ENCODE results near the gene RAB11FIP3.

Gene RAB11FIP3

DNA sequence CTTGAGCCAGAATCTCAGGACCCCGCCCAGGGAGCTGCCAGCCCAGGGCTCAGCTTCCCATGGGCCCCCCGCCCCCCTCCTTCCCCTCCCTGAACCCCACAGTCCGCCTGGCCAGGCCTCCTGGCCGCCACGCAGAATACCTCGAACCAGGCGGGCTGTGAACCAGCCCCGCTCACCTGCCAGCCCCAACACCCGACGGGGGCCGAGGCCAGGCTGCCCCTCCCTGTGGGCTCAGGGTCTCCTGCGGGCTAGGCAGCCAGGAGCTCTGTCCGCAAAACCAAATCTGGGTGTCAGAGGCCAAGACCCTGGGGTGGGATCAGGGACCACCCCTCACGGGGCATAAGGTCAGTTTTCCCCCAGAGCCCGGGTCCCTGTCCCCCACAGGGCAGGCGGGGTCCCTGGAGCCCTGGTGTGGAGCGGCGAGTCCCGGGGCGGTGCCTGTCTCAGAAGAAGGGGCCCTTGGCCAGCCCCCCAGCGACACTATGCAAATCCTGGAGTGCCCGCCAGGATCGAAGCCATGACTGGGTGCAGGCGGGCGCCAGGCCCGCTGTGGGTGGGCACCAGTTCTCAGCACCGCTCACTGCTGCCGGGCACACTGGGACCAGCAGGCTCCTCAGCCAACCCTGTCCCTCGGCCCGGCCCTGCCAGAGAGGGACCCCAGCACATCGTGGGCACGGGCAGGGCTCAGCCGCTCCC, 128.3 kb downstream of the RAB11FIP3 start:
- DNase-seq (ENCODE audit: low read depth, low spot score), result no peak

DNA sequence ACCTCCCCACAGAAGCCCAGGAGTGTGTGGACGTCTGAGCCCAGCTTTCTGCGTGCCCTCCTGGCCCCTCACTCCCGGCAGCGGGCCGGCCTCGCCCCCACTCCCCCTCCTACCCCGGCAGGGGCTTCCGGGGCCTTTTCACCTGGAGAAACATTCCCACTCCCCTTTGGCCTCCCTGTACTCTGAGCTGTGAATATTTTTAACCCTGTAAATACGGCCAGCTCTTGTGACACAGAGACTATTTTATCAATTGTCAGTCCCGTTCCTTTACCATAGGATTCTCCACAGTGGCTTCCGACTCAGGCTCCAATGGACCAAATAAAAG, 128.8 kb downstream of the RAB11FIP3 start:
- no peak for DNase-seq (ENCODE audit: low read depth, low spot score)

DNA sequence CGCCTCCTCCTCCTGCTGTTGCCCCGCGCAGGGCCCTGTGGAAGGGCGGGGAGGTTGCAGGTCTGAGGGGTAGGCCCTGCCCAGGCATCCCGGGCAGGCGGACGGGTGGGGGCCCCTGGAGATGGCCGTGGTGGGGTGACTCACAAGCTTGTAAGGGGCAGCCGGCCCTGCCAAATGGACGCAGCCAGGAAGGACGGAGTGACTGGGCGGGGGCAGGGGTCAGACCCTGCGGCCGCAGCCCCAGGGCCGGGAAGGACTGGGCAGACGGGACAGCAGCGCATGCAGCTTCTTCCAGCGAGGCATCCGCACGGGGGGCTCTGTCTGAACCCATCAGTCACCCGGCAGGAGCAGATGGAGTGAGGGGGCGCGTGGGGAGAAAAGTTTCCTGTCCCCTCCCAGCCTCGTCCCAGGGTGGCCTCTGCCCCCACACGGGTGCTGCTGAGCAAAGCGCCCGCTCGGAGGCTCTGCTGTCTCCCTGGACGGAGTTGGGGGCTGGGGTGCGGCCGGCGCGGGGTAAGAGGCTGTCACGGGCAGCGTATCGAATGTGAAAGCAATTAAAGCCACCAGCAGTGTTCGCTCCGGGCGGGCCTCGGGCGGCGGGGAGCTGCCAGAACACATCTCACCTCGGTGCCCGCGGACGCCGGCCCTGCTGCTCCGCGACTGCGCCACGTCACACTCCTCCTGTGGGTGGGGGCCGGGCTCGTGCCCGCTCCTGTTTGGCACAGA, 129.4 kb downstream of the RAB11FIP3 start:
- DNase-seq (ENCODE audit: low read depth, low spot score), result no peak

GRCh38 chr16:555528-556473, 130.4 kb downstream of the RAB11FIP3 start:
- no peak for DNase-seq (ENCODE audit: low read depth, low spot score)

GRCh38 chr16:556474-557173, 131.2 kb downstream of the RAB11FIP3 start:
- no peak for DNase-seq (ENCODE audit: low read depth, low spot score)

GRCh38 chr16:557463-558297, 132.2 kb downstream of the RAB11FIP3 start:
- no peak for DNase-seq (ENCODE audit: low read depth, low spot score)

DNA sequence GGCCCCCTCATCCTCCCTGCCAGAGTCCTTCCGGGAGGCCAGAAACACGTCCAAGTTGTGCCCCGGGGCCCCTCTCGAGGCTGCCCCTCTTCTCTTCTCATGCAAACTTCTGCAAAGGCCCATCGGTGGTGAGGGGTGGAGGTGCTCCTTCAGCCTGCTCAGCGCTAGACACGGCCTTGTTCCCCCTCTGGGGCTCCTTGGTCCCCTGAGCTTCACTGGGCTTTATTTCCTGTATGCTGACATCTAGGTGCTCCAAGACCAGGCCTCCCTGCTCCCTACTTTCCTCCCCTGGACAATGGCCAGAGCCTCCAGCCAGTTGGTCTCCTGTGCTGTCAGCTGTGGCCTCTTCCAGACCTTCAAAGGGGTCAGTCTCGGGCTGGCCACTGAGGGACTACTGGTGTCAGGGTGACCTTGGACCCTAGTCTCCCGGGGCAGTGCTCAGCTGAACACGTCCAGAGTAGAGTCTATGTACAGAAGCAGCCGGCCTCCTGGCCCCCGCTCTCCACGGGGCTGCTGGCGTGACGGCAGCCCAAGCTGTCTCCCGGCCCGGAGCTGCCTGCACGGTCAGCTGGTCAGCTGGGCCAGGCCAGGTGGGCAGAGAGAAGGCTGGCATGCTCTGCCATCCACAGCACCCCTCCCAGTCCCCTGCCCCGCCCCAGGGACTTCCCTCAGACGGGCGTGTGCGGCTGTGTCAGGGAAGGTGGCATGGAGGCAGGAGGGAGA, 133.0 kb downstream of the RAB11FIP3 start:
- no peak for DNase-seq (ENCODE audit: low read depth, low spot score)

- DNase-seq (ENCODE audit: low read depth, low spot score), result no peak
These were observed 133.6 kb downstream of the RAB11FIP3 start for GRCh38 chr16:559021-559380.

GRCh38 chr16:559411-560203, 134.2 kb downstream of the RAB11FIP3 start:
- no peak for DNase-seq (ENCODE audit: low read depth, low spot score)

- DNase-seq (ENCODE audit: low read depth, low spot score), result no peak
These were observed 134.8 kb downstream of the RAB11FIP3 start, which contains the start of gene PRR35 for GRCh38 chr16:560204-560700. Gene PRR35 (plus strand): TSS chr16:560394. CDS start chr16:563295, 2,901 bp downstream.

DNA sequence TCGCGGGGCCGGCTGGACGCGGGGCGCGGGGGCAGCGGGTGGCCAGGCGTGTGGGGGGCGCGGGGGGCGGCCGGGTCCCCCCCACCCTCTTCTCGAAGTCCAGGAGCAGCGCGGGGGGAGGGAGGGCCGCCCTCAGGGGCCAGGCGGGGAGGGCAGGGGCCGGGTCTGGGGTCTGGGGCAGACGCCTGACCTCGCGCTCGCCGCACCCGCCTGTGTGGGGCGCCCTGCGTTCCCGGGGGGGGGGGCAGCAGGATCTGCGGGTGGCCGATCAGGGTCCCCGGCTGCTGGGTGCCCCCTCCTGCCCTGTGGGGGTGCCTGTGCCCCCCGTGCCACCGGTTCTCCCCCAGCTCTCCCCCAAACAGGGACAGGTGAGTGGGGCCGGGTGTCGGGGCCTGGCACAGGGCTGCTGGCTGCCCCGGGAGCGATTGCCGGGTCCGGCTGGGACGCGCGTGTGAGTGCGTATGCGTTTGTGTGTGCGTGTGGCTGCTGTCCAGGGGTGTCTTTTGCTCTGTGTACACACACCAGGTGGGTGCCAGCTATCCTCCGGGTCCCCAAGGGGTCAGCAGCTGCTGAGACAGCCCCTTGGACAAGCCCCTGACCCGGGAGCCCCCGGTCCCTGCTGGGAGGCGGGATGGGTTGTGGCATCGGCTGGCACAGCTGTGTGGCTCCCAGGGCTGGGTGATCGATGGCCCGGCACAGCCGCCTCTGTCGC, 135.4 kb downstream of the RAB11FIP3 start:
- no peak for DNase-seq (ENCODE audit: low read depth, low spot score)

DNA sequence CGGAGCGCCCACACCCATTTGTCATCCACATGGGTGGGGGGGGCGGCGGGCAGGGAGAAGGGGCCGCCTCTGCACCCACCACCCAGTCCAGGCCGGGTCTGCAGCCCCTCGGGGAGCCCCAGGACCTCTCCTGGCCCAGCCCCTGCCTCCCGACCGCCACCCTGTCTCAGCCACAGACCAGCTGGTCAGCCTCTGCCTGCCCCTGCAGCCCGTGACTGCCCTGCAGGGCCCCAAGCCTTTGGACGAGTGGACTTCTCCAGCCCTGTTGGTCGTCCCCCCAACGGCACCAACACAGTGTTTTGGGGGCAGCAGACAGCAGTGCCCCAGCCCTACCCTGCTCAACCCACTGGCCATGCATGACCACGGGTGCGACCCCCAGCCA, 136.0 kb downstream of the RAB11FIP3 start:
- no peak for DNase-seq (ENCODE audit: low read depth, low spot score)

- DNase-seq (ENCODE audit: low read depth, low spot score), result no peak
These were observed 136.8 kb downstream of the RAB11FIP3 start for GRCh38 chr16:561957-562938.

DNA sequence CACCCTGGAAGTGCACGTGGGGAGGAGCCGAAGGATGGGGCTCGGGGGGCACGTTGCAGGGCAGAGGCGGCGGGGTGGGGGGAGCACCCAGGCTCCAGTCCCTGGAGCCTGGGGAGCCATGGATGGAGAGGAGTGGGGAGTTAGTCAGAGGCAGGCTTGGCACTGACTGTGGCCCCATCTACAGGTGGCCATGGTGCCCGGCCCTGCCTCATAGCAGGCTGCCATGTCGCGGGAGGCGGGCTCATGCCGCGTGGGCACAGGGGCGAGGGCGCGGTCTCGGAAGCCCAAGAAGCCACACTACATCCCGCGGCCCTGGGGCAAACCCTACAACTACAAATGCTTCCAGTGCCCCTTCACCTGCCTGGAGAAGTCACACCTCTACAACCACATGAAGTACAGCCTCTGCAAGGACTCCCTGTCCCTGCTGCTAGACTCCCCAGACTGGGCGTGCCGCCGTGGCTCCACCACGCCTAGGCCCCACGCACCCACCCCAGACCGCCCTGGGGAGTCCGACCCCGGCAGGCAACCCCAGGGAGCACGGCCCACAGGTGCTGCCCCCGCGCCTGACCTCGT, 137.7 kb downstream of the RAB11FIP3 start:
- DNase-seq (ENCODE audit: low read depth, low spot score), result no peak

- no peak for DNase-seq (ENCODE audit: low read depth, low spot score)
These were observed 139.4 kb downstream of the RAB11FIP3 start for GRCh38 chr16:564690-565418.

Measured in iPS DF 19.7 (cell line).